MCF 10A (cell line): ENCODE results near the gene DCBLD2. TPM values are rescaled to one million over a fixed set of nuclear protein-coding genes. Genes with fewer than 3 reads are reported as not detected.

Experiments used
- BruUV-seq: library from RNA; stranded (reverse); fragments of 400-500 nt; replicated peaks from 2 replicates; lab custom pipeline; 2021; lab: Mats Ljungman, UMichigan
- CTCF ChIA-PET: fragments of 300-600 bp; sonication (Branson Sonifier 250); formaldehyde crosslinking; extraction: SDS; loops from one replicate; lab custom pipeline; 2021; ENCODE audit warnings: antibody characterized with exemption, inconsistent platforms; lab: Yijun Ruan, JAX
- POLR2A ChIA-PET: fragments of 300-600, 350-650 bp; sonication (Branson Sonifier 250); formaldehyde crosslinking; extraction: SDS; loops from one replicate; lab custom pipeline; 2020; ENCODE audit warnings: antibody characterized with exemption, inconsistent platforms; lab: Yijun Ruan, JAX
- DNase-seq: peaks from one replicate; pipeline ENCODE4 v3.0.0-alpha.2; 2018; ENCODE audit not compliant: unreplicated experiment
- H3K27ac Mint-ChIP-seq: one replicate; pipeline ENCODE4 v1.8.0; 2022; ENCODE audit warnings: mild to moderate bottlenecking, low read depth, mixed read lengths; ENCODE audit not compliant: unreplicated experiment
- H3K27me3 Mint-ChIP-seq: one replicate; pipeline ENCODE4 v1.8.0; 2022; ENCODE audit warnings: mixed read lengths; ENCODE audit not compliant: insufficient read depth, unreplicated experiment
- H3K36me3 Mint-ChIP-seq: one replicate; pipeline ENCODE4 v1.8.0; 2022; ENCODE audit warnings: mild to moderate bottlenecking, moderate library complexity, mixed read lengths; ENCODE audit not compliant: insufficient read depth, unreplicated experiment
- H3K4me1 Mint-ChIP-seq: one replicate; pipeline ENCODE4 v1.8.0; 2022; ENCODE audit warnings: mixed read lengths; ENCODE audit not compliant: insufficient read depth, unreplicated experiment
- H3K4me3 Mint-ChIP-seq: one replicate; pipeline ENCODE4 v1.8.0; 2022; ENCODE audit warnings: mild to moderate bottlenecking, moderate library complexity, mixed read lengths; ENCODE audit not compliant: unreplicated experiment
- H3K9me3 Mint-ChIP-seq: one replicate; pipeline ENCODE4 v1.8.0; 2022; ENCODE audit warnings: mixed read lengths; ENCODE audit not compliant: unreplicated experiment
- CTCF ChIP-seq: fragments of 200-600 bp; IDR thresholded peaks from one replicate; pipeline ENCODE4 v1.8.0; 2022; ENCODE audit warnings: antibody characterized with exemption, mild to moderate bottlenecking; ENCODE audit not compliant: unreplicated experiment
- intact Hi-C: fragments of 100-400 bp; cut with micrococcal nuclease; formaldehyde crosslinking; loops from 2 replicates; pipeline ENCODE4 v1.14.1; 2022
- total RNA-seq: library from RNA; stranded (reverse); gene quantifications from 2 replicates; pipeline ENCODE4 v1.2.3, GENCODE V29; 2022

Gene DCBLD2
- total RNA-seq, 1 experiment from 2014 or later = 161 TPM

- H3K27me3 Mint-ChIP-seq = no peaks in the 10 kb centered on the region
- H3K27ac Mint-ChIP-seq = no peak overlapping the region
- intact Hi-C loops = no loop called here
- H3K9me3 Mint-ChIP-seq = no peaks in the 10 kb centered on the region
- POLR2A ChIA-PET = interaction anchor here (0.5 kb wide), 1 partner anchor 179 kb away, joined by 3 read pairs; no protein-coding TSS in a partner anchor
- H3K36me3 Mint-ChIP-seq = no peaks in the 10 kb centered on the region
- no TSS peak for BruUV-seq
- DNase-seq = no peak
- CTCF ChIA-PET = interaction anchor here (0.7 kb wide), 1 partner anchor 53 kb away, joined by 4 read pairs; no protein-coding TSS in a partner anchor
- no peak for TF ChIP-seq CTCF
- H3K4me3 Mint-ChIP-seq = no peak overlapping the region
- H3K4me1 Mint-ChIP-seq = peaks cover 14% of the 10 kb centered on the region
Measured at GRCh38 chr3:98772022-98772421, 129.5 kb downstream of the DCBLD2 start.

GRCh38 chr3:98770261-98771039, 131.0 kb downstream of the DCBLD2 start:
- intact Hi-C loops = no loop called here
- CTCF ChIA-PET = interaction anchor here (0.8 kb wide), 1 partner anchor 804 kb away, joined by 3 read pairs; no protein-coding TSS in a partner anchor
- BruUV-seq = no TSS peak
- POLR2A ChIA-PET = interaction anchor here (0.7 to 1.7 kb wide), 3 partner anchors 14 to 432 kb away, joined by 3 to 6 read pairs (median 4); no protein-coding TSS in a partner anchor
- Mint-ChIP-seq H3K27me3 (no peaks in the 10 kb centered on the region), H3K36me3 (no peaks in the 10 kb centered on the region), H3K4me3 (no peak overlapping the region), H3K27ac (peak overlapping the region; percentile 87), H3K9me3 (no peaks in the 10 kb centered on the region), H3K4me1 (peaks cover 12% of the 10 kb centered on the region)
- DNase-seq = no peak
- TF ChIP-seq CTCF = no peak

- H3K27me3 Mint-ChIP-seq = no peaks in the 10 kb centered on the region
- no peaks in the 10 kb centered on the region for H3K36me3 Mint-ChIP-seq
- no peak for DNase-seq
- no peak overlapping the region for H3K4me3 Mint-ChIP-seq
- H3K27ac Mint-ChIP-seq = no peak overlapping the region
- no TSS peak for BruUV-seq
- intact Hi-C loops = no loop called here
- H3K4me1 Mint-ChIP-seq = peaks cover 12% of the 10 kb centered on the region
- ChIA-PET CTCF (interaction anchor here (0.7 kb wide), 1 partner anchor 1034 kb away, joined by 4 read pairs; no protein-coding TSS in a partner anchor), POLR2A (interaction anchor here (0.6 to 1.7 kb wide), 4 partner anchors 15 to 431 kb away, joined by 3 to 6 read pairs (median 4); no protein-coding TSS in a partner anchor)
- no peak for TF ChIP-seq CTCF
- H3K9me3 Mint-ChIP-seq = no peaks in the 10 kb centered on the region
Measured at GRCh38 chr3:98769448-98769847, 132.0 kb downstream of the DCBLD2 start.

GRCh38 chr3:98768961-98769360, 132.5 kb downstream of the DCBLD2 start:
- Mint-ChIP-seq H3K4me1 (peaks cover 13% of the 10 kb centered on the region), H3K4me3 (no peak overlapping the region), H3K36me3 (no peaks in the 10 kb centered on the region), H3K27ac (no peak overlapping the region), H3K27me3 (no peaks in the 10 kb centered on the region), H3K9me3 (no peaks in the 10 kb centered on the region)
- no peak for TF ChIP-seq CTCF
- BruUV-seq = no TSS peak
- ChIA-PET CTCF (interaction anchor here (0.7 kb wide), 1 partner anchor 1033 kb away, joined by 4 read pairs; no protein-coding TSS in a partner anchor), POLR2A (interaction anchor here (1.3 kb wide), 1 partner anchor 37 kb away, joined by 4 read pairs; no protein-coding TSS in a partner anchor)
- no peak for DNase-seq
- intact Hi-C loops = no loop called here
